Activated naive CD8-positive, alpha-beta T cell treated with anti-CD3 and anti-CD28 coated beads, Interleukin-2, amount 50 U/mL, for 16 hours (primary cell): Measurements from ENCODE around the gene HMOX2.

Experiments
- DNase-seq: peaks from one replicate; pipeline ENCODE4 v3.0.0-alpha.2; 2020; ENCODE audit warnings: low read depth, low spot score

Gene HMOX2

GRCh38 chr16:4463522-4464163, 12.6 kb upstream of the HMOX2 start:
- DNase-seq, result no peak

DNA sequence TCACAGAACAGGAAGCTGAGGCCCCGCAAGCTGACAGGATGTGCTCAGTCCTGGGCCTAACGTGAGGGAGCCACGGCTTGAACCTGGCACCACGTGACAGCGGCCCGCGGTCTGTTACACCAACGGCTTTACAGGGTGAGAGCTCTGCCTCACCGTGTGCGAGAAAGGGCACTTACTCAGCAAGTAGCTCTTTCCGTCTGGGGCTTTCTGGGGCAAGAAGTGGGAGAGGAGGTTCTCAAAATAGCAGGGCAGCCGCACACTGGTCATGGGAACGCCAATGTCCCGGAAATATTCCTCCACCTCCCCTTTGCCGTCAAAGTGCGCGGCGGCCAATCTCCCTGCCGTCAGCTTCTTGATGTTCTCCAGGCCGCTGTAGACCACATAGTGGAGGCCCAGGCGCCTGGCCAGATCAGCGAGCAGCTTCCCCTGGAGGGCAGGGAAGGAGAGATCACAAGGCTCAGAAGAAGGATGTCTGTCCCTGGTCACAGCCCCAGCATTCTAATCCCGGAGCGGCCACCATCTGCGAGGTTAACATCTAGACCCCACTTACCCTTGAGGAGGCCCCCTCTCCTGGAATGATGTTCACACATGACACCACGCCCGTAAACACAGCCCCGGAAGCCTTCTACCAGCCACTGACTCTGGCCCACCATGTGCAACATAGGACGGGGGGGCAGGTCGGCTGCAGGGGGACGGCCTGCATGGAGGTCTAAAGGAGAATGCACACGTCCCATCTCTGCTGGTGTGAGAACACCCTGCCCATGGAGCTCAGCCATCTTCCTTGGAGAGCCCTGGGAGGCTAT, 10.0 kb upstream of the HMOX2 start:
- no peak for DNase-seq

- DNase-seq, result no peak
Measured at GRCh38 chr16:4467916-4468315, 8.3 kb upstream of the HMOX2 start.

DNA sequence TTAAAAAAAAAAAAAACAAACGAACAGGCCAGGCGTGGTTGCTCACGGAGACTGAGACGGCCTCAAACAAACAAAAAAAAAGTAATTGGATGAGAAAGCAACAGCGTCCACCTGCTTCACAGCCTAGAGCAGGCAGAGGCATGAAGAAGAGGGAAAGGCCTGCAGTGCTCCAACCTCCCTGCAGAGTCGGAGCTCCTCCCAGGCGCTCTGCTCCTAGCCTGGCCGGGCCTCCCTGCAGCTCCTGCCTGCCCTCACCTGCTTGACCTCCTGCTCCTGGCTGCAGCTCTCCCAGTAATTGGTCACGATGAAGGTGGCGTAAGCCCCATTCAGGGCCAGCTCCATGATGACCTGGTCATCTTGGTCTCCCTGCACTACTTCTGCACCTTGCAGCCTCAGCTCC, 7.2 kb upstream of the HMOX2 start:
- no peak for DNase-seq

DNA sequence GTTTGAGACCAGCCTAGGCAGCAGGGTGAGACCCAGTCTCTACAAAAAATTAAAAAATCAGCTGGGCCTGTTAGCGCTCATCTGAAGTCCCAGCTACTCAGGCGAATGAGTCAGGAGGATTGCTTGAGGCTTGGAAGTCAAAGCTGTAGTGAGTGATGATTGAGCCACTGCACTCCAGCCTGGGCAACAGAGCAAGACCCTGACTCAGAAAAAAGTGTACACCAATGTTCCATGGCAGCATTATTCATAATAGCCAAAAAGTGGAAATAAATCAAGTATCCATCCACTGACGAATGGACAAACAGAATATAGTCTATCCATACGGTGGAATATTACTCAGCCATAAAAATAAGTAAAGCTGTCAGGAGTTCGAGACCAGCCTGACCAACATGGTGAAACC, 4.3 kb upstream of the HMOX2 start:
- DNase-seq, result no peak

GRCh38 chr16:4472880-4473279, 3.3 kb upstream of the HMOX2 start:
- DNase-seq, result no peak

DNA sequence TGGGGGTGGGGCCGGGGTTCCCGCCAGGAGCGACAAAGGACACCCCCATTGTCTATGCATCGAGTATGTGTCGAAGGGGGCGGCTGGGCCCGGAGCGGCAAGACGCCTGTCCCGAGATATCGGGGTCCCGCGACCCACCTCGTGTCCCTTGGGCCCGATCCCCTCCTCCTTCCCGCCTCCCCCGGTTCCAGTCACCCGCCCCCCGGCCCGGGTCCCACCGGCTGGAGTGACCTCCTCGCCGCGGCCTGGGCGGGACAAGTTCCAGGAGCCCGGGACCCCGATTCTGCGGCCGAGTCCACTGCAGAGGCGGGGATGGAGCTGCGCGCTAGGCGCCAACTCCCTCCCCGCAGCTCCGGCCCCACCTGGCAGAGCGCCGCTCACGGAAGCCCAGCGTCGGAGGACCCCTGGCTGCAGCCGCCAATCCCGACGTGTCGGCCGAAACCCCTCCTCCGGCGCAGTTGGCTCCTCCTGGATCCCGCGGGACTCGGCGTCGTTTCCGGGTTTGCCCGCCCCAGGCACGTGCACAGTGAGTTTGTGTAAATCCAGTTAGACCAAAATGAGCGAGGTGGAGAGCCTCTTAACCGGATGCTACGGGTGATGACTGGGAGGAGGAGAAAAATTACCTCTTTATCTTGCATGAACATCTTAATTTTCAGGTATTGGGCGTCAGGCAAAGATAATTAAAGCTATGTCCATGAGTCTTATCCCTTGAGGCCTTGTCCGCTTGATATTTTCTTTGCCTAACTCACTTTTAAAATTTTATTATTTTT, 1.8 kb upstream of the HMOX2 start, which contains the start of gene NMRAL1:
Gene NMRAL1 (minus strand): TSS at position 434 of the 770 bp plus-strand sequence. CDS start 493 bp downstream, outside the sequence.
- peak; percentile 58 for DNase-seq

- no peak for DNase-seq
Measured at GRCh38 chr16:4477966-4478365, 1.8 kb downstream of the HMOX2 start.

DNA sequence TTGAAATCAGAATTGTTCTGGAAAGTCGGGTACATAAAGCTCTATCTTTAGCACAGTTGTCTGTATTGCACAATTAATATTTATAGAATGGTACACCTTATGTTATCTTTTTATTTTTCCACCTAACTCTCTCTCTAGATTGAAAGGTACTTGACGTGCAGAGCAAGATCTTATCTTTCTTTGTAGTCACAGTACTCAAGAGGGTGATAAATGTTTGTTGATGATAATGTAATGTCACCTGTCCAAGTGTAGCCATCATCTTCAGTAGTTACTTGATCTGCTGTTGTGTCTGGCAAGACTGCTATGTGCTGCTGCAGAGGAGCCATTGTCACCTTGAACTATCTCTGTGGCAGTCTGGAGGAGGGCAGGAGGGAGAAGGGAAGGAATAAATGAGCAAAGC, 5.3 kb downstream of the HMOX2 start:
- DNase-seq, result no peak

GRCh38 chr16:4481963-4482362, 5.8 kb downstream of the HMOX2 start:
- DNase-seq, result no peak

GRCh38 chr16:4486126-4486893, 10.1 kb downstream of the HMOX2 start:
- no peak for DNase-seq

DNA sequence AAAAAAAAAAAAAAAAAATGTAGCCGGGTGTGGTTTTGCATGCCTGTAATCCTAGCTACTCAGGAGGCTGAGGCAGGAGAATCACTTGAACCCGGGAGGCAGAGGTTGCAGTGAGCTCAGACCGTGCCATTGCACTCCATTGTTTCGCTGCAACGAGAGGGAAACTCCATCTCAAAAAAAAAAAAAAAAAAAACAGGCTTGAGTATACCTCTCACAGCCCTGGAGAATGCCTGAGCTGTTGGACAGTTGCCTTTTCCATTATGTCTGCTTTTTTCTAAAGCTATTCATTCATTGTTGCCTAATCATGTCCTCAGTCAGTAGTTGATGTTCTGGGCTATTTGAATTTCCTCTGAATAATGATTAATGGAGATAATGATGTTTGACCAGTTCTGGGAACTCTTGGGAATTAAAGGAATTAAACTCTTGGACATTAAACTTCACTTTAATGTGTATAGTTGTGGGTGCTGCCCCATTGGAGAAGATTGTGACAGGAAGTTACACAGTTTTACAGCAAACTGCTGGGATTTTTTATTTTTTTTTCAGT, 11.8 kb downstream of the HMOX2 start:
- no peak for DNase-seq

GRCh38 chr16:4488499-4488967, 12.3 kb downstream of the HMOX2 start:
- DNase-seq, result no peak

DNA sequence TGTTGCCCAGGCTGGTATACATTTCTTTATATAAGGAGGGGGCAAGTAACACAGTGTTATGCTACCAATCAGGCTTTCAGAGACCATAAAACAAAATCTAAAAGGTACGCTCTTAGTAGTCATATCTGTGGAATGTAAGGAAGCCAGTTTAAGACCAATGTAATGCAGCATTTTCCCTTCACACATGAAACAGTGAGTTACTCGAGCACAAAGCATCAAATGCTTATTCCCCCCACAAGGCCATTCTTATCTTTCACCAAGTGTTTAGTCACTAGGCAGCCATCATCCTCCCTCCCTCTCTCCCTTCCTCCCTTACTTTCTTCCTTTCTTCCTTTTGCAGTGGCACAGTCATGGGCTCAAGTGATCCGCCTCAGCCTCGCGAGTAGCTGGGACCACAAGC, 12.8 kb downstream of the HMOX2 start:
- DNase-seq, result no peak

DNA sequence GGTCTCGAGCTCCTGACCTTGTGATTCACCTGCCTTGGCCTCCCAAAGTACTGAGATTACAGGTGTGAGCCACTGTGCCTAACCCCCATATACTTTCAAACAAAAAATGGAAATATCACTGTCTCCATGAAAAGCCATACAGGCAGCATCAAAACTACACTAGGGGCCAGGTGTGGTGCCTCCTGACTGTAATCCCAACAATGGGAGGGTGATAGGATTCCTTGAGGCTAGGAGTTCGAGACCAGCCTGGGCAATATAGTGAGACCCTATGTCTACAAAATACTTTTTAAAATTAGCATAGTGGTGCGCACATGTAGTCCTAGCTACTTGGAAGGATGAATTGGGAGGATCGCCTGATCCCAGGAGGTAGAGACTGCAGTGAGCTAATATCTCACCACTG, 15.7 kb downstream of the HMOX2 start:
- no peak for DNase-seq

DNA sequence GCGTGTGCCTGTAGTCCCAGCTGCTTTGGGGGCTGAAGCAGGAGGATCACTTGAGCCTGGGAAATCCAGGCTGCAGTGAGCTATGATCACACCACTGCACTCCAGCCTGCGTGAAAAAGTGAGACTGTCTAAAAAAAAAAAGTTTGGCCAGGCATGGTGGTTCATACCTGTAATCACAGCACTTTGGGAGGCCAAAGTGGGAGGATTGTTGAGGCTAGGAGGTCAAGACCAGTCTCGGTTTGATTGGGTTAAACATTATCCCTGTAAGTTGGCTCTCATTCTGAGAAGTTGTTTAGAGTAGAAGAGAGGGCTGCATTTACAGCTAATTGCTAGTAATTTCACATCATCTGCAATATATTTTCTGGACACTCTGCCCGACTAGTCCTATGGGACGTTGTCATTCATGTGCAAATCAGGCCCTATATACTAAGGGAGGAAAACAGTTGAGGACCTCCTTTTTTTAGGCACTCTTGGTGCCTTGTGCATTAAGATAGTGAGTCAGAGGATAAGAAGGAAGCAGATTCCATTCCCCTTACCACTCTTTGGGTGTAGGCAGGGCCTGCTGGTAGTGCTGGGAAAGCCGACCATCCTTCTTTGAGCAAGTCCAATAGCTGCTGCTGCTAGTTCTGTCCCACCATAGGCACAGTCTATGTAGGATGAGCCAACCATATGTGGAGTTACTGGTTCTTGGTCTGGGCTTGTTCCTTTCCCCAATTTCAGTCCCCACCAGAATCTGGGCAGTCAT, 18.7 kb downstream of the HMOX2 start:
- DNase-seq, result no peak

DNA sequence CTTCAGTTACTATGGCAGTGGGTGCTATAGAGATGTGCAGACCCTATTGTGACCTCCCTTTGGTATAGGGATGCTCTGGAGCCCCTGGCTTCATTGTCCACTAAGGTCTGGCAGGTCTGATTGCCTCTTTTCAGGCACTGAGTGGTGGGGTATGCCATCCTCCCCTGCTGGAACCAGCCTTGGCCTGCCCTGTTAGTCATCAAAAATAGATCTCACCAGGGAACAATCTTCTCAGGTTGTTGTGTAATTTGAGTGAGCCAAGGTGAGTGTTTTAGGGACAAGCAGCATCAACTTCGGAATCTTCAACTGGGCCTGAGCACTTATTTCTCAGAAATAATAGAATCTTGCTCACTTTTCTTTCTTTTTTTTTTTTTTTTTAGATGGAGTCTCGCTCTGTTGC, 19.6 kb downstream of the HMOX2 start:
- DNase-seq, result no peak

DNA sequence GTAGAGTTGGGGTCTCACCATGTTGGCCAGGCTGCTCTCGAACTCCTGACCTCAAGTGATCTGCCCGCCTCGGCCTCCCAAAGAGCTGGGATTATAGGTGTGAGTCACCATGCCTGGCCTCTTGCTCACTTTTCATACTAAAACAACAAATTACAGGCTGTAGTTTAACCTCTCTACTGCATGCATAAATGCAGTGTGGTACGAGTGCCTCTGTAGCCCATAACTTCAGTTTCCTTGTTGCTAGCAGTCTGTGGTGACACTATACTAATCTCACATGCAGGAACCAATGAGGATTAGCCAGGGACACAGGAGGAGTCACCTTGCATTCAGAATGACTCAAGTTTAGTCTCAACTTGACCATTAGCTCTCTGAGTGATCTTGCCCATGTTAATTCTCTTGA, 20.1 kb downstream of the HMOX2 start:
- DNase-seq, result no peak

- DNase-seq, result no peak
Measured at GRCh38 chr16:4498546-4499195, 22.5 kb downstream of the HMOX2 start.

DNA sequence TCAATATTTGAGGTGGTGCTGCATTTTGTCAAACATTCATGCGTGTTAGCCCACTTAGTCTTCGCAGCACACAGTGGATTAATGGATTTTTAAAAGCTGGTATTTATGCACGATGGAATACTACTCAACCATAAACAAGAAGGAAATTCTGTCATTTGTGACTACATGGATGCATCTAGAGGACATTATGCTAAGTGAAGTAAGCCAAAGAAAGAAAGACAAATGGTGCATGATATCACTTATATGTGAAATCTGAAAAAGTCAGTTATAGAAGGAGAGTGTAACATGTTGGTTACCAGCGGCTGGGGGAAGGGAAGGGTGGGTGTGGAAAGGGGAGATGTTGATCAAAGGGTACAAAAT, 23.0 kb downstream of the HMOX2 start:
- no peak for DNase-seq
